ENCODE data around the gene HOXA3. TPM values are rescaled to one million over a fixed set of nuclear protein-coding genes. Genes with fewer than 3 reads are reported as not detected.

The HOXA3 gene
- total RNA-seq, 4 donors from 2014 or later, result 3.4 to 3.9 (median 3.6) TPM

- TF ChIP-seq, protein P1, sequence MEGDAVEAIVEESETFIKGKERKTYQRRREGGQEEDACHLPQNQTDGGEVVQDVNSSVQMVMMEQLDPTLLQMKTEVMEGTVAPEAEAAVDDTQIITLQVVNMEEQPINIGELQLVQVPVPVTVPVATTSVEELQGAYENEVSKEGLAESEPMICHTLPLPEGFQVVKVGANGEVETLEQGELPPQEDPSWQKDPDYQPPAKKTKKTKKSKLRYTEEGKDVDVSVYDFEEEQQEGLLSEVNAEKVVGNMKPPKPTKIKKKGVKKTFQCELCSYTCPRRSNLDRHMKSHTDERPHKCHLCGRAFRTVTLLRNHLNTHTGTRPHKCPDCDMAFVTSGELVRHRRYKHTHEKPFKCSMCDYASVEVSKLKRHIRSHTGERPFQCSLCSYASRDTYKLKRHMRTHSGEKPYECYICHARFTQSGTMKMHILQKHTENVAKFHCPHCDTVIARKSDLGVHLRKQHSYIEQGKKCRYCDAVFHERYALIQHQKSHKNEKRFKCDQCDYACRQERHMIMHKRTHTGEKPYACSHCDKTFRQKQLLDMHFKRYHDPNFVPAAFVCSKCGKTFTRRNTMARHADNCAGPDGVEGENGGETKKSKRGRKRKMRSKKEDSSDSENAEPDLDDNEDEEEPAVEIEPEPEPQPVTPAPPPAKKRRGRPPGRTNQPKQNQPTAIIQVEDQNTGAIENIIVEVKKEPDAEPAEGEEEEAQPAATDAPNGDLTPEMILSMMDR (IDR thresholded peaks at IDR 0.05; ENCODE audit: low read depth), result no peak
These were observed 21.8 kb upstream of the HOXA3 start, which contains the start of gene HOXA10 for GRCh38 chr7:27173956-27174873. Gene HOXA10, minus strand, starts transcription at chr7:27174320. Its CDS starts 14 bp downstream, at chr7:27174306.

DNA sequence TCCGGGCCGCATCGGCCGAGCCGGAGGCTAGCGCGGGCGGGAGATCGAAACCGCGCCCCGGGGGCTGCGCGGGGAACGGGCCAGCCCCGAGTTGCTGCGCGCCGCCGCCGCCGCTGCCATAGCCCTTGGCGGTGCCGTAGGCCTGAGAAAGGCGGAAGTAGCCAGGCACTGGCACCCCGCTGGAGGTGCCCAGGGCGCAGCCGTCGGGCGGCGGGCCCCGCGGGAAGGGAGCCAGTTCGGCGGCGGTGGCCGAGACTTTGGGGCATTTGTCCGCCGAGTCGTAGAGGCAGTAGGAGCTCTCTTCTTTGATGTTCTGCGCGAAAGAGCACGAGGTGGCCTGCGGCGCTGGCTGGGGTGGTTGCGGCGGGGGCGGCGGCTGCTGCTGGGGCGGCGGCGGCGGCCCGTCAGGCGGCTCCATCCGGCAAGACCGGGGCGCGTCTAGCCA lies 21.1 kb upstream of the HOXA3 start:
- TF ChIP-seq, protein P1 (IDR thresholded peaks at IDR 0.05; ENCODE audit: low read depth), result no peak

DNA sequence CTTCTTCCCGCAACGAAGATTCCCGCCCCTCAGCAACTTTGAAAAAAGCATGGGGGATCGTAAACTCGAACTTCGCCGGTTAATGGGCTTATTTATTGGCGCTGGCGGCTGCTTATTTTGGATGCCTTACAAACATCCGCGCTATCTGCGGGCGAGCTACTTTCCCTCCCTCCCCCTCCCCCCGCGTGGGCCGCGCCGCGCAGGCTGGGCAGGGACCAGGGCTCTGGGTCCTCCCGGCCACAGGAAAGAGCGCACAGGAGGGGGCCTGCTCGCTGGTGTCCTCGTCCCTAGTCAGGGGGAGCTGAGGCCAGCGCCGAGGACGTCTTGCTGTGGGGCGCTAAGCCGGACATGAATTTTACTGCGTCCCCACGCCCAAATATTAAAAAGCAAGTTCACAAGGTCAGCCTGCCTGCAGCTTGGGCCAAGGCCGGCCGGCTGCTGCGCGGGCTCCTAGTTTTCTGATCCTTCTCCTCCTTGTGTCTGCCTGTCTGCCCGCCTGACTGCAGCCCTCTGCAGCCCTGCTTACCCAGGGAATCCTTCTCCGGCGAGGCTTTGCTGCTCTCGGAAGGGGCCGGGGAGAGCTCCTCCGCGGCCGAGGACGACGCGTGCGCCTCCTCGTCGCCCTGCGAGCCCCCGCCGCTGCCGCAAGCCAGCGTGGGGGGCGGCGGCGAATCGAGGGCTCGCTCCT lies 20.6 kb upstream of the HOXA3 start:
- TF ChIP-seq, protein P1 (IDR thresholded peaks at IDR 0.05; ENCODE audit: low read depth), result no peak

- TF ChIP-seq, protein P1 (IDR thresholded peaks at IDR 0.05; ENCODE audit: low read depth), result no peak
These were observed 20.0 kb upstream of the HOXA3 start for GRCh38 chr7:27172315-27172774.

DNA sequence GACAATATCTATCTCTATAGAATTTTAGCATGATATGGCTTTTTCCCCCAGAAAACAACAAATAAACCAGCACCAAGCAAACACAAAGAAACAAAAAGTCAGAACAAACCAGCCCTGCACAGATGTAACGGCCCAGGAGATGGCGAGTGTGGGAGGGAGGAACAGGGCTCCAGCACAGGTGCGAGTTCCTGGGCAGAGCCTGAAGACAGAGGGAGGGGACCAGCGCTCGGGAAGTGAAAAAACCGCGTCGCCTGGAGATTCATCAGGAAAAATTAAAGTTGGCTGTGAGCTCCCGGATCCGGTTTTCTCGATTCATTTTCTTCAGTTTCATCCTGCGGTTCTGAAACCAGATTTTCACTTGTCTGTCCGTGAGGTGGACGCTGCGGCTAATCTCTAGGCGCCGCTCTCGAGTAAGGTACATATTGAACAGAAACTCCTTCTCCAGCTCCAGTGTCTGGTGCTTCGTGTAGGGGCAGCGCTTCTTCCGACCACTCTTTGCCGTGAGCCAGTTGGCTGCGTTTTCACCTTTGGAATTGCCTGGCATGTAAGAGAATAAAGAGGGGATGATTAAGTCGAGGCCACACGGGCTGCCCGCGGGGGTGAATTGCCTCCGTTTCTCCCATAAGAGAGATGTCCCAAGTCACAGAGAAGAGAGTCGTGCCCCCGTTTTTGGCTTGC lies 19.4 kb upstream of the HOXA3 start:
- TF ChIP-seq, protein P1 (IDR thresholded peaks at IDR 0.05; ENCODE audit: low read depth), result no peak

GRCh38 chr7:27171325-27171636 lies 18.9 kb upstream of the HOXA3 start:
- TF ChIP-seq, protein P1 (IDR thresholded peaks at IDR 0.05; ENCODE audit: low read depth), result no peak

Measured in subcutaneous adipose tissue (tissue), 4 donors.